Stomach (tissue), 9 donors: ENCODE measurements around the gene MAST2. TPM values are rescaled to one million over a fixed set of nuclear protein-coding genes. Genes with fewer than 3 reads are reported as not detected.

Experiments
- DNase-seq, 2 donors: peaks; one replicate each; pipeline versions ENCODE4 v3.0.0 to v3.0.0-alpha.2; 2013 to 2019
- H3K27ac ChIP-seq, 5 donors: fragments of 200-600 bp in 4 of 5; sonication (generic) in 4 of 5; one replicate each; pipeline ENCODE4 v1.5.1; 2013 to 2019; ENCODE audit warnings: mild to moderate bottlenecking in 1 of 5, moderate library complexity in 1 of 5
- H3K27me3 ChIP-seq, 3 donors: fragments of 200-600 bp; sonication (generic); one replicate each; pipeline ENCODE4 v1.5.1; 2017 to 2019; ENCODE audit warnings: mixed run types in 1 of 3
- H3K36me3 ChIP-seq, 4 donors: fragments of 200-600 bp; sonication (generic); 1 replicate in 3 of 4; 2 replicates in 1 of 4; pipeline ENCODE4 v1.5.1; 2016 to 2019
- H3K4me1 ChIP-seq, 4 donors: fragments of 200-600 bp; sonication (generic); one replicate each; pipeline ENCODE4 v1.5.1; 2016 to 2019
- H3K4me3 ChIP-seq, 4 donors: fragments of 200-600 bp; sonication (generic) in 3 of 4; one replicate each; pipeline ENCODE4 v1.5.1; 2016 to 2019; ENCODE audit warnings: mild to moderate bottlenecking in 1 of 4
- H3K9me3 ChIP-seq, 4 donors: fragments of 200-600 bp; sonication (generic); one replicate each; pipeline ENCODE4 v1.5.1; 2016 to 2019
- EP300 ChIP-seq: sonication (generic); formaldehyde crosslinking; IDR thresholded peaks from one replicate; pipeline ENCODE4 v1.6.1; 2017; ENCODE audit warnings: antibody characterized with exemption
- POLR2A ChIP-seq, 4 donors: fragments of 450-650 bp; IDR thresholded peaks; one replicate each; pipeline ENCODE4 v1.6.1; 2016; ENCODE audit warnings: antibody characterized with exemption in 4 of 4, control low read depth in 2 of 4, mild to moderate bottlenecking in 1 of 4, moderate library complexity in 1 of 4
- POLR2AphosphoS5 ChIP-seq, 3 donors: sonication (generic); formaldehyde crosslinking; IDR thresholded peaks; one replicate each; pipeline ENCODE4 v1.6.1; 2016; ENCODE audit warnings: antibody characterized with exemption in 3 of 3
- WGBS, 5 donors: extraction: QIAGEN DNeasy Blood & Tissue Kit in 3 of 5; methylation state at CpG; one replicate each; pipeline versions ENCODE4 v1.1.5 to v1.1.7; 2013 to 2018; 5-methylcytosine and 5-hydroxymethylcytosine counted together
- intact Hi-C: fragments of 100-400 bp; cut with DNase I; formaldehyde crosslinking; loops from one replicate; pipeline ENCODE4 v1.15.1; 2023; ENCODE audit warnings: low total_unique reads
- polyA plus RNA-seq, 3 donors: library from polyadenylated mRNA; stranded (reverse); fragments of 200-250 nt; gene quantifications; one replicate each; pipeline ENCODE4 v1.2.3, GENCODE V29; 2013
- total RNA-seq, 5 donors: library from RNA; depleted of rRNA; stranded (reverse); fragments of >200 nt; gene quantifications; one replicate each; pipeline versions ENCODE4 v1.1.0 to v1.2.3, GENCODE V29; 2014 to 2016
- TF ChIP-seq, protein P1 (sequence below), 7 experiments: fragments of 450-650 bp in 4 of 7; fragments of 200-600 bp in 3 of 7; sonication (generic) in 3 of 7; IDR thresholded peaks; one replicate each; pipeline ENCODE4 v1.5.1; 2016 to 2019; ENCODE audit warnings: antibody characterized with exemption in 7 of 7, control low read depth in 2 of 7, mild to moderate bottlenecking in 1 of 7
- donor health status: healthy with polysubstance abuse.
- donor health status: Bipolar disorder and iron deficiency.
- donor health status: healthy.

MAST2 gene
- total and polyA plus RNA-seq, 8 donors, result 5.3 to 131 (median 34.8) TPM

GRCh38 chr1:45987204-45987603 is 183.8 kb downstream of the MAST2 start:
- H3K36me3 ChIP-seq, result no peaks in the 10 kb centered on the region
- no peak overlapping the region for H3K27ac ChIP-seq
- H3K27me3 ChIP-seq, result no peaks in the 10 kb centered on the region
- WGBS, 5 donors, result 91 to 98% (median 96%) methylated on average over 4 of the region's 4 CpGs
- H3K4me1 ChIP-seq, result no peaks in the 10 kb centered on the region
- TF ChIP-seq POLR2A (IDR thresholded peaks at IDR 0.05), result no peak
- TF ChIP-seq, protein P1, sequence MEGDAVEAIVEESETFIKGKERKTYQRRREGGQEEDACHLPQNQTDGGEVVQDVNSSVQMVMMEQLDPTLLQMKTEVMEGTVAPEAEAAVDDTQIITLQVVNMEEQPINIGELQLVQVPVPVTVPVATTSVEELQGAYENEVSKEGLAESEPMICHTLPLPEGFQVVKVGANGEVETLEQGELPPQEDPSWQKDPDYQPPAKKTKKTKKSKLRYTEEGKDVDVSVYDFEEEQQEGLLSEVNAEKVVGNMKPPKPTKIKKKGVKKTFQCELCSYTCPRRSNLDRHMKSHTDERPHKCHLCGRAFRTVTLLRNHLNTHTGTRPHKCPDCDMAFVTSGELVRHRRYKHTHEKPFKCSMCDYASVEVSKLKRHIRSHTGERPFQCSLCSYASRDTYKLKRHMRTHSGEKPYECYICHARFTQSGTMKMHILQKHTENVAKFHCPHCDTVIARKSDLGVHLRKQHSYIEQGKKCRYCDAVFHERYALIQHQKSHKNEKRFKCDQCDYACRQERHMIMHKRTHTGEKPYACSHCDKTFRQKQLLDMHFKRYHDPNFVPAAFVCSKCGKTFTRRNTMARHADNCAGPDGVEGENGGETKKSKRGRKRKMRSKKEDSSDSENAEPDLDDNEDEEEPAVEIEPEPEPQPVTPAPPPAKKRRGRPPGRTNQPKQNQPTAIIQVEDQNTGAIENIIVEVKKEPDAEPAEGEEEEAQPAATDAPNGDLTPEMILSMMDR (IDR thresholded peaks at IDR 0.05), result no peak
- TF ChIP-seq POLR2AphosphoS5 (IDR thresholded peaks at IDR 0.05), result no peak
- no peak for TF ChIP-seq EP300
- peaks cover 0 to 4% (median 0%) of the 10 kb centered on the region in 4 donors for H3K9me3 ChIP-seq
- intact Hi-C loops, result no loop called here
- H3K4me3 ChIP-seq, result no peak overlapping the region
- DNase-seq, result no peak

DNA sequence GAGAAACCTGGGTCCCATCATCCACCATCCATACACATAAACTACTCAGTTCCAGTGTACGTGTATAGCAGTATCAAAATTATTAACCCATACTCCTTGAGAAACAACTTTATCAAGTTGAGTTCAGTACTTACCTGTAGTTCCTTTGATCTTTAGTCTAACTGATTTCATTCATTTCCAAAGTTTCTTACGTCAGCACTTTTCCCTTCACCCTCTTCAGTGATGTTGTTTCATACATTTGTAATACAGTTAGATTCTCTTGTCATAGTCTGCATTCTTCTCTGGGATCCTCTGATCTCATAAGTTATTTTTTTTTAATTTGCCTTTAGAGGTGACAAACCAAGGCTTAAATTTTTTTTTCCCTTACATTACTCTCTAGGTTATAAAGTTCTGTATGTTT is 185.8 kb downstream of the MAST2 start:
- no peaks in the 10 kb centered on the region for H3K36me3 ChIP-seq
- H3K27me3 ChIP-seq, result no peaks in the 10 kb centered on the region
- no peak for DNase-seq
- intact Hi-C loops, result no loop called here
- peaks cover 0 to 4% (median 0%) of the 10 kb centered on the region in 4 donors for H3K9me3 ChIP-seq
- WGBS, 5 donors, result 84 to 97% (median 91%) methylated on average over 2 of the region's 2 CpGs
- TF ChIP-seq POLR2AphosphoS5 (IDR thresholded peaks at IDR 0.05) (no peak), POLR2A (IDR thresholded peaks at IDR 0.05) (no peak), EP300 (no peak)
- TF ChIP-seq, protein P1 (IDR thresholded peaks at IDR 0.05), result no peak
- no peak overlapping the region for H3K27ac ChIP-seq
- no peaks in the 10 kb centered on the region for H3K4me1 ChIP-seq
- H3K4me3 ChIP-seq, result no peak overlapping the region

- intact Hi-C loops, result no loop called here
- Histone ChIP-seq H3K36me3 (no peaks in the 10 kb centered on the region), H3K4me1 (no peaks in the 10 kb centered on the region), H3K4me3 (no peak overlapping the region), H3K27me3 (no peaks in the 10 kb centered on the region), H3K27ac (no peak overlapping the region), H3K9me3 (peaks cover 0 to 4% (median 0%) of the 10 kb centered on the region in 4 donors)
- 88 to 98% (median 92%) methylated on average over 6 of the region's 6 CpGs for WGBS, 5 donors
- no peak for DNase-seq
- no peak for TF ChIP-seq POLR2AphosphoS5 (IDR thresholded peaks at IDR 0.05)
- TF ChIP-seq POLR2A (IDR thresholded peaks at IDR 0.05), result no peak
- TF ChIP-seq, protein P1 (IDR thresholded peaks at IDR 0.05), result no peak
- no peak for TF ChIP-seq EP300
These were observed 191.0 kb downstream of the MAST2 start for GRCh38 chr1:45994423-45994822.

- 85 to 96% (median 89%) methylated on average over 8 of the region's 8 CpGs for WGBS, 5 donors
- no peak overlapping the region for H3K27ac ChIP-seq
- no peak for TF ChIP-seq EP300
- no peak for TF ChIP-seq POLR2A (IDR thresholded peaks at IDR 0.05)
- TF ChIP-seq, protein P1 (IDR thresholded peaks at IDR 0.05), result no peak
- no peak for TF ChIP-seq POLR2AphosphoS5 (IDR thresholded peaks at IDR 0.05)
- no peaks in the 10 kb centered on the region for H3K27me3 ChIP-seq
- H3K4me3 ChIP-seq, result no peak overlapping the region
- DNase-seq, result no peak
- no peaks in the 10 kb centered on the region for H3K4me1 ChIP-seq
- intact Hi-C loops, result no loop called here
- H3K9me3 ChIP-seq, result peaks cover 0 to 4% (median 0%) of the 10 kb centered on the region in 4 donors
- H3K36me3 ChIP-seq, result peaks cover 0 to 4% (median 0%) of the 10 kb centered on the region in 4 donors
These were observed 191.9 kb downstream of the MAST2 start for GRCh38 chr1:45995298-45995697.
